Esophagus squamous epithelium (tissue), 4 donors: ENCODE results near the gene TMEM214.

ENCODE experiments used
- CTCF ChIP-seq, 6 experiments: fragments of 450-650 bp in 4 of 6; fragments of 200-600 bp in 2 of 6; sonication (generic) in 2 of 6; IDR thresholded peaks; one replicate each; pipeline ENCODE4 v1.5.1; 2016 to 2019; ENCODE audit warnings: antibody characterized with exemption in 6 of 6, mild to moderate bottlenecking in 4 of 6, moderate library complexity in 4 of 6
- POLR2A ChIP-seq, 4 donors: fragments of 450-650 bp; IDR thresholded peaks; one replicate each; pipeline ENCODE4 v1.6.1; 2017; ENCODE audit warnings: antibody characterized with exemption in 4 of 4, mild to moderate bottlenecking in 4 of 4, moderate library complexity in 3 of 4

GRCh38 chr2:27010139-27010538 lies 22.6 kb upstream of the TMEM214 start:
- TF ChIP-seq POLR2A (IDR thresholded peaks at IDR 0.05) (no peak), CTCF (IDR thresholded peaks at IDR 0.05) (no peak)
